Astrocyte (in vitro differentiated cells and primary cell): Measurements from ENCODE around the gene KANK2. TPM values are rescaled to one million over a fixed set of nuclear protein-coding genes. Genes with fewer than 3 reads are reported as not detected.
A peak's percentile ranks its signal among the peaks of the same experiment; 100 is the strongest.

Experiments used
- DNase-seq: peaks from one replicate; pipeline ENCODE4 v3.0.0-alpha.2; 2010; ENCODE audit warnings: low read depth
- FAIRE-seq: peaks from 2 replicates; lab custom pipeline; 2011; peaks lifted over from hg19 to GRCh38; lab: Jason Lieb, UNC
- H2AFZ ChIP-seq: 2 replicates; pipeline ENCODE4 v1.6.0; 2012; ENCODE audit warnings: low read depth, low read length, inconsistent platforms
- H3K27ac ChIP-seq: 2 replicates; pipeline ENCODE4 v1.5.1; 2011; ENCODE audit warnings: low read depth, low read length, inconsistent platforms
- H3K27me3 ChIP-seq: 2 replicates; pipeline ENCODE4 v1.6.0; 2011; ENCODE audit warnings: low read length, inconsistent platforms; ENCODE audit not compliant: insufficient read depth
- H3K36me3 ChIP-seq: 2 replicates; pipeline ENCODE4 v1.5.1; 2011; ENCODE audit warnings: low read length, inconsistent platforms; ENCODE audit not compliant: insufficient read depth
- H3K4me1 ChIP-seq: 2 replicates; pipeline ENCODE4 v1.5.1; 2011; ENCODE audit warnings: low read length, inconsistent platforms; ENCODE audit not compliant: insufficient read depth
- H3K4me2 ChIP-seq: 2 replicates; pipeline ENCODE4 v1.6.0; 2012; ENCODE audit warnings: low read length, inconsistent platforms
- H3K4me3 ChIP-seq: 2 replicates; pipeline ENCODE4 v1.5.1; 2011; ENCODE audit warnings: low read depth, mild to moderate bottlenecking, low read length, inconsistent platforms; ENCODE audit not compliant: insufficient read depth
- H3K79me2 ChIP-seq: 2 replicates; pipeline ENCODE4 v1.6.0; 2012; ENCODE audit warnings: mild to moderate bottlenecking, low read length, inconsistent platforms; ENCODE audit not compliant: insufficient read depth
- H3K9ac ChIP-seq: 2 replicates; pipeline ENCODE4 v1.6.0; 2012; ENCODE audit warnings: mild to moderate bottlenecking, low read length, inconsistent platforms
- H3K9me3 ChIP-seq: 2 replicates; pipeline ENCODE4 v1.5.1; 2012; ENCODE audit warnings: low read depth, mild to moderate bottlenecking, low read length, inconsistent platforms; ENCODE audit not compliant: insufficient read depth
- H4K20me1 ChIP-seq: 2 replicates; pipeline ENCODE4 v1.6.0; 2012; ENCODE audit warnings: low read length, inconsistent platforms; ENCODE audit not compliant: insufficient read depth
- H3K27ac Mint-ChIP-seq: one replicate; pipeline ENCODE4 v1.8.0; 2021; ENCODE audit warnings: mild to moderate bottlenecking, mixed read lengths; ENCODE audit not compliant: unreplicated experiment
- H3K27me3 Mint-ChIP-seq: one replicate; pipeline ENCODE4 v1.8.0; 2021; ENCODE audit warnings: low read depth, mixed read lengths; ENCODE audit not compliant: unreplicated experiment
- H3K36me3 Mint-ChIP-seq: one replicate; pipeline ENCODE4 v1.8.0; 2021; ENCODE audit warnings: low read depth, mixed read lengths; ENCODE audit not compliant: unreplicated experiment
- H3K4me1 Mint-ChIP-seq: one replicate; pipeline ENCODE4 v1.8.0; 2021; ENCODE audit warnings: low read depth, mixed read lengths; ENCODE audit not compliant: unreplicated experiment
- H3K4me3 Mint-ChIP-seq: one replicate; pipeline ENCODE4 v1.8.0; 2021; ENCODE audit warnings: mild to moderate bottlenecking, moderate library complexity, mixed read lengths; ENCODE audit not compliant: unreplicated experiment
- H3K9me3 Mint-ChIP-seq: one replicate; pipeline ENCODE4 v1.8.0; 2021; ENCODE audit warnings: mild to moderate bottlenecking, mixed read lengths; ENCODE audit not compliant: unreplicated experiment
- EZH2 ChIP-seq: IDR thresholded peaks from 2 replicates; pipeline ENCODE4 v1.6.1; 2012; ENCODE audit warnings: mild to moderate bottlenecking, low read length, inconsistent platforms; ENCODE audit not compliant: insufficient read depth
- total RNA-seq: library from RNA; stranded (reverse); gene quantifications from 2 replicates; pipeline ENCODE4 v1.2.1, GENCODE V29; 2021
- TF ChIP-seq, protein P1 (sequence below): IDR thresholded peaks from 2 replicates; pipeline ENCODE4 v1.5.1; 2011; ENCODE audit warnings: low read depth, mild to moderate bottlenecking, inconsistent platforms, low read length, moderate library complexity; ENCODE audit not compliant: insufficient read depth

Gene KANK2
- total RNA-seq, 1 donor from 2014 or later, result 50.3 TPM

DNA sequence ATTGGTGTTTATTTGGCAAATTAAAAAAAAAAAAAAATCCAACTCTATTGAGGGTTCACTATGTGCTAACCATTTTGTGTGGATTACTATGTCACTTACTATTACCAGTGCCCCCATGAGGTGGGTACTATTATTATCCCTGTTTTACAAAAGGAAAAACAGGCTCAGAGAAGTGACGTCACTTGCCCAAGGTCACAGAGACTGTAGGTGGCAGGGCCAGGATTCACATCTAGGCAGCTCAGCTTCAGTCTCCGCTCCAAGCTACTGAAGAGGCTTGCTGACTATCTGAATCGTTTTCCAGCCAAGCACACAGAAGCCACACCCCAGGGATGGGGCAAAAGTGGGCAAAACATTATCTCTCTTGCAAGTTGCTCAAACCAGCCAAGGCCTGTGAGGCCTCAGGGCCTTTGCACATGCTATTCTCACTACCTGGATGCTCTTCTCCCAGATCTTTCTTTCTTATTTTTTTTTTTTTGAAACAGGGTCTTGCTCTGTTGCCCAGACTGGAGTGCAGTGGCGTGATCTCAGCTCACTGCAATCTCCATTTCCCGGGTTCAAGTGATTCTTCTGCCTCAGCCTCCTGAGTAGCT lies 37.2 kb upstream of the KANK2 start:
- H3K9ac ChIP-seq, result no peak overlapping the region
- no peaks in the 10 kb centered on the region for H3K27me3 ChIP-seq
- Mint-ChIP-seq H3K27ac (no peak overlapping the region), H3K27me3 (peaks cover 3% of the 10 kb centered on the region), H3K4me3 (no peak overlapping the region), H3K9me3 (no peaks in the 10 kb centered on the region), H3K4me1 (no peaks in the 10 kb centered on the region), H3K36me3 (peaks cover 19% of the 10 kb centered on the region)
- no peak overlapping the region for H2AFZ ChIP-seq
- no peaks in the 10 kb centered on the region for H3K9me3 ChIP-seq
- H3K27ac ChIP-seq, result no peak overlapping the region
- no peaks in the 10 kb centered on the region for H3K79me2 ChIP-seq
- no peak overlapping the region for H3K4me2 ChIP-seq
- no peaks in the 10 kb centered on the region for H3K36me3 ChIP-seq
- no peak for TF ChIP-seq EZH2
- TF ChIP-seq, protein P1, sequence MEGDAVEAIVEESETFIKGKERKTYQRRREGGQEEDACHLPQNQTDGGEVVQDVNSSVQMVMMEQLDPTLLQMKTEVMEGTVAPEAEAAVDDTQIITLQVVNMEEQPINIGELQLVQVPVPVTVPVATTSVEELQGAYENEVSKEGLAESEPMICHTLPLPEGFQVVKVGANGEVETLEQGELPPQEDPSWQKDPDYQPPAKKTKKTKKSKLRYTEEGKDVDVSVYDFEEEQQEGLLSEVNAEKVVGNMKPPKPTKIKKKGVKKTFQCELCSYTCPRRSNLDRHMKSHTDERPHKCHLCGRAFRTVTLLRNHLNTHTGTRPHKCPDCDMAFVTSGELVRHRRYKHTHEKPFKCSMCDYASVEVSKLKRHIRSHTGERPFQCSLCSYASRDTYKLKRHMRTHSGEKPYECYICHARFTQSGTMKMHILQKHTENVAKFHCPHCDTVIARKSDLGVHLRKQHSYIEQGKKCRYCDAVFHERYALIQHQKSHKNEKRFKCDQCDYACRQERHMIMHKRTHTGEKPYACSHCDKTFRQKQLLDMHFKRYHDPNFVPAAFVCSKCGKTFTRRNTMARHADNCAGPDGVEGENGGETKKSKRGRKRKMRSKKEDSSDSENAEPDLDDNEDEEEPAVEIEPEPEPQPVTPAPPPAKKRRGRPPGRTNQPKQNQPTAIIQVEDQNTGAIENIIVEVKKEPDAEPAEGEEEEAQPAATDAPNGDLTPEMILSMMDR, result no peak
- FAIRE-seq (no peak), DNase-seq (no peak)
- H3K4me1 ChIP-seq, result no peaks in the 10 kb centered on the region
- H3K4me3 ChIP-seq, result no peak overlapping the region
- H4K20me1 ChIP-seq, result no peaks in the 10 kb centered on the region

DNA sequence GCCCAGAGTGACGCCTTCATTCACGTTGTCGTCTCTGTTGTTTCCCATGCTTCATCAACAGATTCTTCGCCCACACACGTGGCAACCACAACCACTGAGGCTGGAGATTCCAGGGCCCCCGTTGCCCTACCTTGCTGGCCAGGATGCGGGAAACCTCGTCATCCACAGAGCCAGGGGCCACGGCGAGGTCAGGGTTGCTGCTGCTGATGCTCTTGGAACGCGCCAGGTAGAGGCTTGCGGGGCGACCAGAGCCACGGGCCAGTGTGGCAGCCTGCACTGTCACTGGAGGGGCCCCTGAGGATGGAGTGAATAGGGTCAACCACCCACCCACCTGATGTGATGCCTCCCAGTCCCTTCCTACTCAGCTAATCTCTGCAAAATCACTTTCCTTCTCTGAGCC lies 35.7 kb upstream of the KANK2 start:
- Mint-ChIP-seq H3K4me3 (no peak overlapping the region), H3K9me3 (no peaks in the 10 kb centered on the region), H3K27ac (peak overlapping the region; percentile 50), H3K4me1 (no peaks in the 10 kb centered on the region), H3K27me3 (peaks cover 4% of the 10 kb centered on the region), H3K36me3 (peaks cover 16% of the 10 kb centered on the region)
- Histone ChIP-seq H3K36me3 (no peaks in the 10 kb centered on the region), H3K27ac (no peak overlapping the region), H3K4me2 (no peak overlapping the region), H2AFZ (no peak overlapping the region), H3K9ac (no peak overlapping the region), H3K4me1 (no peaks in the 10 kb centered on the region), H3K27me3 (no peaks in the 10 kb centered on the region), H4K20me1 (no peaks in the 10 kb centered on the region), H3K4me3 (no peak overlapping the region), H3K79me2 (no peaks in the 10 kb centered on the region), H3K9me3 (no peaks in the 10 kb centered on the region)
- FAIRE-seq (no peak), DNase-seq (no peak)
- no peak for TF ChIP-seq EZH2
- TF ChIP-seq, protein P1, result no peak

DNA sequence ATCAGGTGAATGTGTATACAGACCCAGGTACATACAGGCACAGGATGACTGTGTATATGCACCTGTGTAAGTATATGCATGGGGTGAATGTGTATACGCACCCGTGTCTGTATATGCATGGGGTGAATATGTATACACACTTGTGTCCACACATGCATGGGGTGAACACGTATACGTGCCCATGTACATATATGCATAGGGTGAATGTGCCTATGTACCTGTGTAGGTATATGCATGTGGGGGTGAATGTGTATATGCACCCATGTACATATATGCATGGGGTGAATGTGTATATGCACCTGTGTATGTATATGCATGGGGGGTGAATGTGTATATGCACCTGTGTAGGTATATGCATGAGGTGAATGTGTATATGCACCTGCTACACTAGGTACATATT lies 35.2 kb upstream of the KANK2 start:
- Mint-ChIP-seq H3K9me3 (no peaks in the 10 kb centered on the region), H3K4me3 (no peak overlapping the region), H3K36me3 (peaks cover 16% of the 10 kb centered on the region), H3K4me1 (no peaks in the 10 kb centered on the region), H3K27me3 (peaks cover 4% of the 10 kb centered on the region), H3K27ac (no peak overlapping the region)
- TF ChIP-seq, protein P1, result no peak
- TF ChIP-seq EZH2, result no peak
- Histone ChIP-seq H3K4me2 (no peak overlapping the region), H3K4me3 (no peak overlapping the region), H3K9me3 (no peaks in the 10 kb centered on the region), H3K79me2 (no peaks in the 10 kb centered on the region), H3K4me1 (no peaks in the 10 kb centered on the region), H3K27ac (no peak overlapping the region), H2AFZ (no peak overlapping the region), H3K36me3 (no peaks in the 10 kb centered on the region), H3K9ac (no peak overlapping the region), H3K27me3 (no peaks in the 10 kb centered on the region), H4K20me1 (no peaks in the 10 kb centered on the region)
- FAIRE-seq (no peak), DNase-seq (no peak)
